ENCODE results near the gene JARID2.

DNA sequence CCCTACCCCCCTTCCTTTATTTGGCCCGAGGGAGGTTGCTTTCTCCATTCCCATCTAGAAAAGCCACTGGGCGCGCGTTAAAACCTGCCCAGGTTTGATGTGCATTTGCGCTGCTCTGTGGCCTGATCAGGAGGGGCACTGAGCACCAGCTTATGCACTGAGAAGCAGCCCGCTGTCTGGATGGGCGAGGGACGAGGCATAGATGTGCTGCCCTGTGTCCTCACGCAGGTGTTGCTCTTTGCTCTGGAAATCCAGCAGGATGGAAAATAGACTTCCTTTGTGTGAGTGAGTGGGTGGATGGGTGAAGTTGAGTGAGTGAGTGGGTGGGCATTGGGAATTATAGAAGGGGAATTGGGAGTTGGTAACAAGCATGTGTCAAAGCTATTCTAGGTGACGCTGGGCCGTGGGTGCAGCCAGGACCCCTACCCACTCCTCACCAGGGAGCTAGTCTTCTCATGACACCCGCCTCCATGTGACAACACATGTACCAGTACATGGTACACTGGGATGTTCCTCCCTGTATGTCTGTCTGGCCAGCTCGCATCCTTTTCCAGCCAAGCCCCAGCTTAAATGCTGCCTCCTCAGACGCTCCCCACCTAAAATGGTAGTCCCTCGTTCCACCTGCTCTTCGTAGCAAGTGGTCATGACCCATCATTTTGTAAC, 254.3 kb downstream of the JARID2 start:
- TF ChIP-seq EZH2 (IDR thresholded peaks at IDR 0.05; ENCODE audit: borderline replicate concordance, low read length), result no peak
- TF ChIP-seq, protein P1, sequence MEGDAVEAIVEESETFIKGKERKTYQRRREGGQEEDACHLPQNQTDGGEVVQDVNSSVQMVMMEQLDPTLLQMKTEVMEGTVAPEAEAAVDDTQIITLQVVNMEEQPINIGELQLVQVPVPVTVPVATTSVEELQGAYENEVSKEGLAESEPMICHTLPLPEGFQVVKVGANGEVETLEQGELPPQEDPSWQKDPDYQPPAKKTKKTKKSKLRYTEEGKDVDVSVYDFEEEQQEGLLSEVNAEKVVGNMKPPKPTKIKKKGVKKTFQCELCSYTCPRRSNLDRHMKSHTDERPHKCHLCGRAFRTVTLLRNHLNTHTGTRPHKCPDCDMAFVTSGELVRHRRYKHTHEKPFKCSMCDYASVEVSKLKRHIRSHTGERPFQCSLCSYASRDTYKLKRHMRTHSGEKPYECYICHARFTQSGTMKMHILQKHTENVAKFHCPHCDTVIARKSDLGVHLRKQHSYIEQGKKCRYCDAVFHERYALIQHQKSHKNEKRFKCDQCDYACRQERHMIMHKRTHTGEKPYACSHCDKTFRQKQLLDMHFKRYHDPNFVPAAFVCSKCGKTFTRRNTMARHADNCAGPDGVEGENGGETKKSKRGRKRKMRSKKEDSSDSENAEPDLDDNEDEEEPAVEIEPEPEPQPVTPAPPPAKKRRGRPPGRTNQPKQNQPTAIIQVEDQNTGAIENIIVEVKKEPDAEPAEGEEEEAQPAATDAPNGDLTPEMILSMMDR (conservative IDR thresholded peaks at IDR 0.05 in 1 of 2, IDR thresholded peaks at IDR 0.05 in 1 of 2; ENCODE audit: extremely low read depth in 1 of 2, insufficient read depth in 1 of 2, low read depth in 1 of 2, low read length in 2 of 2), result no peak

All from mammary epithelial cell (primary cell).